T-helper 1 cell (primary cell): Measurements from ENCODE around the gene GAA.

Experiments used
- DNase-seq, 5 donors: peaks; one replicate each; pipeline ENCODE4 v3.0.0-alpha.2; 2012 to 2020
- total RNA-seq, 4 donors: gene quantifications; one replicate each; lab custom pipeline; 2026; lab: John Stamatoyannopoulos, UW

Gene GAA
- 19.3 to 30.4 (median 24.4) reads per million in 4 donors for total RNA-seq

DNA sequence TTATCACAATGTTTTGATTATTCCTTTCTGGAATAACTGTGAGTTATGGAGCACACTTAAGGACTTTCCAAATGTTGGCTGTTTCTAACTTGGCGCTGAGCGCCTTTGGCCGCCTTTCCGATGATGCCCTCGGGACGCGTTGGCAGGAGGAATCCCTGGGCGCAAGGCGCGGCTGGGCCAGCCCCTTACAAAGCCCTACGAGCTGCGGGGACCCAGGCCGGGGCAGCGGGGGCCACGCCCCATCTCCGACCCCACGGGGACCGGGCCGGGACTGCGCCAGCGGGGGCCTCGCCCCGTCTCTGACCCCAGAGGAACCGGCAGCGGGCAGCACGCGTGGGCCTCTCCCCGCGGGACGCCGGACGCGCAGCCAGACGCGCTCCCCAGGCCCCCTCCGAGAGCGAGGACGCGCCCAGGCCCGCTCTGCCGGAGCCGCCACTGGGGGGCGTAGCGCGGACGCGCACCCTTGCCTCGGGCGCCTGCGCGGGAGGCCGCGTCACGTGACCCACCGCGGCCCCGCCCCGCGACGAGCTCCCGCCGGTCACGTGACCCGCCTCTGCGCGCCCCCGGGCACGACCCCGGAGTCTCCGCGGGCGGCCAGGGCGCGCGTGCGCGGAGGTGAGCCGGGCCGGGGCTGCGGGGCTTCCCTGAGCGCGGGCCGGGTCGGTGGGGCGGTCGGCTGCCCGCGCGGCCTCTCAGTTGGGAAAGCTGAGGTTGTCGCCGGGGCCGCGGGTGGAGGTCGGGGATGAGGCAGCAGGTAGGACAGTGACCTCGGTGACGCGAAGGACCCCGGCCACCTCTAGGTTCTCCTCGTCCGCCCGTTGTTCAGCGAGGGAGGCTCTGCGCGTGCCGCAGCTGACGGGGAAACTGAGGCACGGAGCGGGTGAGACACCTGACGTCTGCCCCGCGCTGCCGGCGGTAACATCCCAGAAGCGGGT, at the start of gene GAA:
Gene GAA (plus strand): TSS at position 571 of the 935 bp plus-strand sequence. CDS start 3,006 bp downstream, outside the sequence.
- peak; percentile 81 to 92 (median 83) for DNase-seq

DNA sequence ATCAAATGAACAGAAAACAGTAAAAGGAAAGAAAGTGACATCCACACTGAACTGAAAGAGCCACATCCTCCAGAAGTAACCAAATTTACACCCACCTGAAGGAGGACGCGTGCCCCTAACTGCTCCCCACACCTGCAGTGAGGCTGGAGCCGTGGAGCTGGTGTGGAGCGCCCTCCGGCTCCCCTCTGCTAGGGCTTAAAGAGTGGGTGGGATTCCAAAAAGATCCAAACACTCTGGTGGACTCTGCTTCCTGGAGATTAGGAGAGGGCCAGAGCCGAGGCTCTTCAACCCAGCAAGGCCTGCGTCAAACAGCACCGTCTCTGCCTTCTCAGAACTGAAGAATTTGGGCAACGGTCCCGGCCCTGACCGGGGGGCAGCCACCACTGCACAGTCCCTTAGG, 49.7 kb upstream of the GAA start:
- DNase-seq = no peak

GRCh38 chr17:80053102-80053501, 48.3 kb upstream of the GAA start:
- DNase-seq = no peak

GRCh38 chr17:80055597-80055996, 45.8 kb upstream of the GAA start:
- DNase-seq = no peak

DNA sequence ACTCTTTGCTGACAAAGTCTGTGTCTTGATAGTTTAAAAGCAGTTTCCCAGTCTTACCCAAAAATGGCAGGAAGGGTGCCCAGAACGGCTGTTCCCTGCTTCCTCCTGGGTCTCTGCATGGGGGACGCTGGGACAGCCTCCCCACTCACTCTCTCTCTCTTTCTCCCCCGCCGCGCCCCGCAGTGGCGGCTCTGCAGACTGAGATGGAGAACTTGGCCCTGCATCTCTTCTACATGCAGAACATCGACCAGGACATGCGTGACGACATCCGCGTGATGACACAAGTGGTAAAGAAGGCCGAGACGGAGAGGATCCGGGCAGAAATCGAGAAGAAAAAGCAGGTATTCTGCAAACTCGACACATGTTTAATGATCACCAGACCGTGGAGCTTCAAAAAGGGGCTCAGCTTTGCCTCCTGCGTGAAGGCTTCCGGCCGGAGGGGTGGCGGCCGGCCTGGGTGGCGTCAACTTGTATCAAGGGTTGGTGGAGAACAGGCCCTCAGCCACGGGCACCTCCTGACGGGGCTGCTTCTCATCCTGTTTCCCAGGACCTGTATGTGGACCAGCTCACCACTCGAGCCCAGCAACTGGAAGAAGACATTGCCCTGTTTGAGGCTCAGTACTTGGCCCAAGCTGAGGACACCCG, 42.9 kb upstream of the GAA start:
- DNase-seq = no peak

- DNase-seq = no peak
Measured at GRCh38 chr17:80060644-80061043, 40.7 kb upstream of the GAA start.

DNA sequence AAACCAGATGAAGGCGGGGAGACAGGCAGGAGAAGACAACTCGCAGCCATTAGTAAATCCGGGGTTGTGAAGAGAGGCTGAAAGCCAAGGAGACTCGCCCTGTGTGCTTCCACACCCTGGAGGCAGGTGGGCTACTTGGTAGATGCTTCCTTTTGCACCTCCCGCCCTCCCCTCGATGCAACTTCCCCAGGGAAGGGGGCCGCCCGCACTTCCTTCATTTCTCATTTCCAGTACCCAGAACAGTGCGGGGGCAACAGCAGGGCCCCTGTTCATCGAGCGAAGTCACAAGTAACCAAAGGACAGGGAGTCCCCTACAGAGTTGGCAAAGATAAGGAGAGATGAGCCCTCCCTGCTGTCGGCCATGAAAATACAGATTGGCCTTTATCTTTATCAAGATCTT, 40.0 kb upstream of the GAA start:
- DNase-seq = no peak

DNA sequence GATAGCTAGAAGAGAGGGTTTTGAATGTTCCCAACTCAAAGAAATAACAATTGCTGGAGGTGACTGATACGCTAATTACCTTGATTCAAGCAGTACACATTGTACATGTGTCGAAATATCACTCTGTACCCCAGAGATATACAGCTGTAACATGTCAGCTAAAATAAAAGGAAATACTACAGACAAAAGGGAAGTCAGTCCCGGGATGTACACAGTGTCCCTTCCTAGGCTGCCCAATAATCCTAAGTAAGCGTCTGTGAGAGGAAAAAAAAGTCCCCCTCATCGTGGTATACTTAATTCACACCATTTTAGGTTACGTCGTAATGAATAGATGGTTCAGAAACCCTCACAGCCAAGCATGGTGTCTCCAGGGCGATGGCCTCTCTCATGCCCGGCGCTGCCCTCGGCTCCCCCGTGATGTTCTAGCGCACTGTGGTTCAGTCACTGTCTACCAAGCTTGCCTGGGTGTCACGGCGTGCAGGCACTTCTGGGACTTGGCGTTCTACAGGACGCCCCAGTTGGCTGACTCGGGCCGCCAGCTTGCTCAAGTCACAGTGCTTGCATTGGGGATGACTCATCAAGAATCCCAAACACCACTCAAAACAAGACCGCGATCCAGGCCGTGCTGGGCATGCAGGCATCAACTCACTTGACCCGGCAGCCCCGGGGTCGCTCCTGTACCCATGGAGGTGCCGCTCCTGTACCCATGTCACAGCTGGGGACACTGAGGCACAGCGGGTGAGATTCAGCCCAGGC, 37.4 kb upstream of the GAA start:
- DNase-seq = no peak

DNA sequence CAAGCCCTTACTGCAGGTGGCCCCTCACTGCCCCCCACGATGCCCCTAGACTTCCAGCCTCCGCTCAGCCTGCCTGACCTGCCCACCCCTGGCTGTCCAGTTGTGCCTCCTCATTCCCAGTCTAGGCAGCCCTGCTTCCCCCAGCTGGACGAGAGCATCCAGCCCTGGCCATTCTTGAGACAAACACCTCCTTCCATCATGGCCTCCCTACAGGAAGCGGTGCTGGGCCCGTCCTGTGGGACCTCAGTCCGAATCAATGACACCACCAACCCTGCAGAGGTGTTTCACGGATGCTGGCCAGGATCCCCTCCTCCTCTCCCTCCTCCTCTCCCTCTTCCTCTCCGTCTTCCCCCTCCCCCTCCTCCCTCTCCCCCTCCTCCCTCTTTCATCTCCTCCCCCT, 36.7 kb upstream of the GAA start:
- no peak for DNase-seq

DNA sequence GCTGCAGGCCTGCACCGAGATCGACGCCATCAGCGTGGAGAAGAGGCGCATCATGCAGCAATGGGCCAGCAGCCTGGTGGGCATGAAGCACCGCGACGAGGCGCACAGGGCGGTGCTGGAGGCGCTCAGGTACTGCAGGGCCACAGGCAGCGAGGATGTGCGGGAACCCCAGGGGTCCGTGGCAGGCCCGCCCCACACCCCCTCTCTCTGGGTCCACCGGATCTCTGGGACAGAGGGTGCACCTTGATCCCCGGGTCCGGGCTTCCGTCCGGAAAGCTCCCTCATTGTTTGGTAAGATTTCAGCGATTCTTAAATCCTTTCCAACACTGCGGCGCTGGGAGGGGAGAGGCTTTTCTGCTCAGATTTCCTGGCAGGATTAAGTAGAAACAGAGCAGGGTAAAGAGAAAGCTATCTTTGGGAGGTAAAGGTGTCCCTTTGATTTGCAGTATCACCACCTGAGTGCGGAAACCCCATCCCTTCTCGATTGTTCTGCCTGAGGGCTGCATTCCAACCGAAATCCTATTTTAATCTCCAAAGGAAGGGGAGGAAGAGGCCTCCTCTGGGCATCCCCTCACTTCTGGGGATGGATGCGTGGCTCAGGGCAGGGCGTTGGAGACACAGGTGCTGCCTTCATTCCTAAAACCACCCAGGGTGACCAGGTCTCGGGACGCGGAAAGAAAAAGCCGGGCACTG, 35.8 kb upstream of the GAA start:
- DNase-seq = no peak

GRCh38 chr17:80067393-80067986, 33.9 kb upstream of the GAA start:
- no peak for DNase-seq

GRCh38 chr17:80068301-80069222, 32.8 kb upstream of the GAA start:
- DNase-seq = no peak

DNA sequence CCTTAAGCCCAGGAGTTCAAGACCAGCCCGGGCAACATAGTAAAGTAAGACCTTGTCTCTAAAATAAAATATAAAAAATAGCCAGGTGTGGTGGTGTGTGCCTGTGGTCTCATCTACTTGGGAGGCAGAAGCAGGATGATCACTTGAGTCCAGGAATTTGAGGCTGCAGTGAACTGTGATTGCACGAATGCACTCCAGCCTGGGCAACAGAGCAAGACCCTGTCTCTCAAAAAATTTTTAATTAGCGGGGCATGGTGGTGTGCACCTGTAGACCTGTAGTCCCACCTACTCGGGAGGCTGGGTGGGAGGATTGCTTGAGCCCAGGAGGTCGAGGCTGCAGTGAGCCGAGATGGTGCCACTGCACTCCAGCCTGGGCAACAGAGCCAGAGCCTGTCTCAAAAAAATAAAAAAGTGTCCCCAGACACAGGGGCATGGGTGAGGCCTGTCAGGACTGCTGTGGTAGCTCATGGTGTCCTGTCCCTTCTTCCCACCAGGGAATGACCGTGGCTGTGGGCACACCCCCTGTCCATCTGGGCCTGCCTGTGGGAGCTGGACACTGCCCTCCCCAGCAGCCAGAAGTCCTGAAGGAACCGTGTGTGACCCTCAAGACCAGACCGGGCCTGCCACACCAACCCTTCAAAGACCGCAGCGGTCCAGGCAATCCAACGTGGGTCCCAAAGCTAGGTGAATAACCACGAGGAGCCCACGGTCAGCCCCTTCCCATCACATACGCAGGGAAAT, 30.8 kb upstream of the GAA start:
- DNase-seq = no peak

DNA sequence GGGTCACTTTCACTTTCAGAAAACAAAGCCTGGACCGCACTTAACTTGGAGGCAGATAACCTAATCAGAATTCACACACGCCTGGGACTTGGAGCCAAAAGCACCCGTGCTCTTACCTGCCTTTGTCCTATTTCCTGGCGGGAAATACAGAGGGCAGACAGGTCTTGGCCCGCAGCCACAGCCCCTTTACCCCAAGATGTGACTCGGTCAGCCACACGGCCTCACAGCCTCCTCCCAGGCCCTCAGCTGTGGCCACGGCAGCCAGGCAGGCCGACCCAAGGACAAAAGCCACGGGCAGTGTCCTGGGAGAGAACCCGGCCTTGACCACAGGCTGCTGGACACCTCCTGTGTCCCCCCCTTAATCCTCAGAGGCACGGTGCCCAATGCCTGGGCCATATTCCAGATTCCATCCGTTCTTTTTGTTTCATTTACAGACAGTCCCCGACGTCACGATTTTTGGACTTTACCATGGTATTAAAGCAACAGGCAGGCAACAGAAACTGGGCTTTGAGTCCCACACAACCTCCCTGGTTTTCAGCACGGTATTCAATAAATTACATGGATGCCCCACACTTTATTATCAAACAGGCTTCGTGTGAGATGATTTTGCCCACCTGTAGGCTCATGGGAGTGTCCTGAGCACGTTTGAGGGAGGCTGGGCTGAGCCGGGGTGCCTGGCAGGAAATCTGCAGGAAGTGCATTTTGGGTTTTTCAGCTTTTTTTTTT, 30.1 kb upstream of the GAA start:
- DNase-seq = no peak

- DNase-seq = no peak
Measured at GRCh38 chr17:80072410-80072809, 29.0 kb upstream of the GAA start.

DNA sequence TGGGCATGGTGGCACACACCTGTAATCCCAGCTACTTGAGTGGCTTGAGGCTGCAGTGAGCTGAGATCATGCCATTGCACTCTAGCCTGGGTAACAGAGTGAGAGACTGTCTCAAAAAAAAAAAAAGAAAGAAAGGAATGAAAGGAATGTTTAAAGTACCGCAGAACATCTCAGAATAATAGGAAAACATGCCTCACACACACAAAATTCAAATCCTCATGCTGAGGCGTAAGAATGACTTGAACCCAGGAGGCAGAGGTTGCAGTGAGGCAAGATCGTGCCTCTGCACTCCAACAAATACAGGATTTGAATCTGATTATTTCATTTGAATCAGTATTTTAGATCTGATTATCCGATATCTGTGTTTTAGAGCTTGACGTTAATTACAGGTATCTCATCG, 21.3 kb upstream of the GAA start:
- no peak for DNase-seq

DNA sequence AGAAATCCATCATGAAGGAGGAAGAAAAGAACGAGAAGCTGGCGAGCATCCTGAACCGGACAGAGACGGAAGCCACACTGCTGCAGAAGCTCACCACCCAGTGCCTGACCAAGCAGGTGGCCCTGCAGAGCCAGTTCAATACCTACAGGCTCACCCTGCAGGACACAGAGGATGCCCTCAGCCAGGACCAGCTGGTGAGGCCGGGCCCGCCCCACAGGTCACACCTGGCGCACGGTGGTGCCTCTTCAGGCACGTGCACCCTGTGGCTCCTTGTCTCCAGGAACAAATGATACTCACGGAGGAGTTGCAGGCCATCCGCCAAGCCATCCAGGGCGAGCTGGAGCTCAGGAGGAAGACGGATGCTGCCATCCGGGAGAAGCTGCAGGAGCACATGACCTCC, 19.8 kb upstream of the GAA start:
- no peak for DNase-seq

DNA sequence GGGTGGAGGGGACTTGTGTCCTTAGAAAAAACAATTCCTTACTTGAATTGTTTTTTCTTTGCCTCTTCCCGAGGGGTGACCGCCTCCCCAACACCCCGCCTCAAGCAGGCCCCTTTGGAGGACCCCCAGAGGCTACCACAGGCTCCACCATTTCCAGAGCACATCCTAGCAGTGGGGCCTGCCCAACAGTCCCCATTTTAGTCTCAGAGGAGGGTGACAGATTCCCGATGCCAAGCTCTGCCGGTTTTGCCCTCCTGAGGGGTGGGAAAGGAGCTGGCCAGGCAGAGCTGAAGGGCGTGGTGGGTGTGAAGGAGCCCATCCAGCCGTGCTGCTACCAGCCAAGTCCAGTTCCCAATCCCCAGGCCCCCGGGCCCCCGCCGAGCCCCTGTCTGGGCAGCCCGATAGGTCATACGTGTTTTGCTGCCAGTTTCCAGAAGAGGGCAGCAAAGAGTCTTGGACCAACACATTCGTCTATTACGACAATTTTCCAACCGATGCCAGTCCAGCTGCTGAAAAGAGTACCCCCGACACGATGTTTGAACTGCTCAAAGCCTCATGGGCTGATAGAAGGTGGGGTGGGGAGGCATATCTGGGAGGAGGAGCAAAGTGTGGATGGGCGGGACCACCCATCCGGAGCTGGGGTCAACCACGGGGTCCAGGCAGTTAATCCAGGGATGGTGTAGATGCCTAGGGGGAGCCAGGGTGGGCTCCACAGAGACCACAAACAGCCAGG, 18.8 kb upstream of the GAA start:
- peak in 4 of 5 donors; percentile 37 to 62 (median 44) for DNase-seq

DNA sequence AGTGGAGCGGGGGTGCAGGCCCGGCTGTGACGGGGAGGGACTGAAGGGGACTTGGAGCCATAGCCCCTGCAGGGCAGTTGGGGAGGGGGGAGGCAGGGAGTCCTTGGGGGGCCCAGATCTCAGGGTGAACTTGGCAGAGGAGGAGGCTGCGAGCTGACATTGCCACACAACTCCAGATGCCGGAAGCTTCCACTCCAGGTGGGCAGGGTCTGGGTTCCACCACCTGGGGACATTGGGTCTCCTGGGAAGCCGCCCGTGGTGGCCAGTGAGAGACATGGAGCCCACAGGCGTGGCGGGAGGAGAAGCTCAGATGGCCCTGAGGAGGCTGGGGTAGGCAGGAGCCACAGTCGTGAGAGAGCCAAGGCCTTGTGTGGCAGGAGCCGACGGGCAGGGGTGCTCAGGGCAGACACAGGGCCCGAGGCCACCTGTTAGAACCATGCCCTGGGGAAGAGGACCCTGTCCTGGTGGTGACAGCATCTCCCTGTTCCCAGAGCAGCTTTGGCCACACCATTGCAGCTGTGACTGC, 18.2 kb upstream of the GAA start:
- no peak for DNase-seq
